NCI-H748 (cell line): ENCODE measurements around the gene SLC2A4.

Experiments used
- DNase-seq: peaks from one replicate; lab custom pipeline; 2025; ENCODE audit not compliant: unreplicated experiment; lab: John Stamatoyannopoulos, UW

Gene SLC2A4

GRCh38 chr17:7263801-7264078, 17.8 kb upstream of the SLC2A4 start:
- no peak for DNase-seq

GRCh38 chr17:7266784-7267183, 14.7 kb upstream of the SLC2A4 start:
- DNase-seq = no peak

DNA sequence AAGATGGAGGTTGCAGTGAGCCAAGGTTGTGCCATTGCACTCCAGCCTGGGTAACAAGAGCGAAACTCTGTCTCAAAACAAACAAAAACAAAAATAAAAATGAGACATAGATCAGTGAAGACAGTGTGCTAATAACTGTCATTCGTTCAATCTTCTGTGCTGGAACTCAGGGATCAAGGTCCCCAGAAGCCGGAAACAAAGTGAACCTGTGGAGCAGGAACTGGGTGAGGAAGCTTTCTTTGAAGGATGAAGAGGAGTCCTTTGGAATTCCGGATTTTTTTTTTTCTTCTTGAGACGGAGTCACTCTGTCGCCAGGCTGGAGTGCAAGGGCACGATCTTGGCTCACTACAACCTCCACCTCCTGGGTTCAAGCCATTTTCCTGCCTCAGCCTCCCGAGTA, 2.1 kb upstream of the SLC2A4 start:
- no peak for DNase-seq

- peak; percentile 91 for DNase-seq
These were observed 922 bp upstream of the SLC2A4 start for GRCh38 chr17:7280519-7281073.

GRCh38 chr17:7281953-7282751, 634 bp downstream of the SLC2A4 start:
- DNase-seq = peak; percentile 60

DNA sequence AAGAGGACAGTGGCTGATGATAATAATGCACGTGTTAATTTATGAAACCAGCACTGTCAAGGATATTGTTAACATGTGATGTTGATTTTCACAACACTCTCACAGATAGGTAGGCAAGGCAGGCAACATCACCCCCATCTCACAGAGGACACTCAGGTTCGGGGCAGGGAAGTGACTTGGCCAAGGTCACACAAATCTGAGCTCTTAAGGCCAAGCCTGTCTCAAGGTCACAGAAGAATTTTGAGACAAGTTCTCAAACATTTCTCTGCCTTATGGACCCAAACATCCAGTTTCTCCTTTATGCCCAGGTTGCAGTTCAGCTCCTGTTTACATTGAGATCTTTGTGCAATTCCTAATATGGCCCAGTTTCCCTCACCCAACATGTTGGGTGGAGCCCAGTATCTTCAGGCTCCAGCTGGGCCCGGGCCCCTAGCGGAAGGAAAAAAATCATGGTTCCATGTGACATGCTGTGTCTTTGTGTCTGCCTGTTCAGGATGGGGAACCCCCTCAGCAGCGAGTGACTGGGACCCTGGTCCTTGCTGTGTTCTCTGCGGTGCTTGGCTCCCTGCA, 1.3 kb downstream of the SLC2A4 start:
- DNase-seq = no peak

DNA sequence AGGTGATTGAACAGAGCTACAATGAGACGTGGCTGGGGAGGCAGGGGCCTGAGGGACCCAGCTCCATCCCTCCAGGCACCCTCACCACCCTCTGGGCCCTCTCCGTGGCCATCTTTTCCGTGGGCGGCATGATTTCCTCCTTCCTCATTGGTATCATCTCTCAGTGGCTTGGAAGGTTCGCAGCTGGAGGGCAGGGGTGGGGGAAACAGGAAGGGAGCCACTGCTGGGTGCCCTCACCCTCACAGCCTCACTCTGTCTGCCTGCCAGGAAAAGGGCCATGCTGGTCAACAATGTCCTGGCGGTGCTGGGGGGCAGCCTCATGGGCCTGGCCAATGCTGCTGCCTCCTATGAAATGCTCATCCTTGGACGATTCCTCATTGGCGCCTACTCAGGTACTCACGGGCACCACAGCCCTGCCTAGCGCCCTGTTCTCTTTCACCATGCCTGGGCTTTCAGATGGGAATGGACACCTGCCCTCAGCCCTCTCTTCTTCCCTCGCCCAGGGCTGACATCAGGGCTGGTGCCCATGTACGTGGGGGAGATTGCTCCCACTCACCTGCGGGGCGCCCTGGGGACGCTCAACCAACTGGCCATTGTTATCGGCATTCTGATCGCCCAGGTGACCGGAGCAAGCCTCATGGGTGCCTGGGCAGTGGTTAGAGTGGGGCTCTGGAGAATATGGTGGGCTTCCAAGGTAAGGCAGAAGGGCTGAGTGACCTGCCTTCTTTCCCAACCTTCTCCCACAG, 2.1 kb downstream of the SLC2A4 start:
- DNase-seq = no peak

- DNase-seq = no peak
These were observed 3.4 kb downstream of the SLC2A4 start for GRCh38 chr17:7284911-7285310.

DNA sequence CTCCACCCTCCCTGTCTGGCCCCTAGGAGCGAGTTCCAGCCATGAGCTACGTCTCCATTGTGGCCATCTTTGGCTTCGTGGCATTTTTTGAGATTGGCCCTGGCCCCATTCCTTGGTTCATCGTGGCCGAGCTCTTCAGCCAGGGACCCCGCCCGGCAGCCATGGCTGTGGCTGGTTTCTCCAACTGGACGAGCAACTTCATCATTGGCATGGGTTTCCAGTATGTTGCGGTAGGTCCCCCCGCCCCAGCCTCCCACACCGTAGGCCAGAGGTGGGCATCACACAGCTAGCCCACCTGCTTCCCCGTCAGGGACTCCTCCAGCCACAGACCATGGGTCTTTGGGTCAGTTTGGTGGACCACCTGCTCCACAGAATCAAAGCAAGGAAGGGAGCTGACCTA, 4.2 kb downstream of the SLC2A4 start:
- no peak for DNase-seq

- no peak for DNase-seq
These were observed 7.9 kb downstream of the SLC2A4 start for GRCh38 chr17:7289256-7290032.

DNA sequence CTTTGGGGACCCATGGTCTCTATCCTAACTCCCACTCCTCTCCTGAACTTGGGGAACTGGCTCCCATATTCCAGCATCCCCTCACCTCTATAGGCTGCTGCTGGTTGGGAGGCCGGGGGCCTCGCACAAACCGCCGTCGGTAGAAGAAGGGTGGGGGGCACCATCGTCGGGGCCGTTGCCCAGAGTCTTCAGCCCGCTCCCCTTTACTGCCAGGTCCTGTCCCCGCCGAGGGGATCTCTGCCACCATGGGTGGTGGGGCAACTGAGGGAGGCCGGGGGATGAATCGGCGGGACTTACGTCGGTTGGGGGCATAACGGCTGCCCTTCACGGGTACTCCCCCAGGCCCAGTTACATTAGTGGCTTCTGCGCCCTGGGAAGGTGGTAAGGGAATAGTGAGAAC, 8.6 kb downstream of the SLC2A4 start:
- no peak for DNase-seq

GRCh38 chr17:7290685-7291084, 9.2 kb downstream of the SLC2A4 start:
- DNase-seq = no peak

DNA sequence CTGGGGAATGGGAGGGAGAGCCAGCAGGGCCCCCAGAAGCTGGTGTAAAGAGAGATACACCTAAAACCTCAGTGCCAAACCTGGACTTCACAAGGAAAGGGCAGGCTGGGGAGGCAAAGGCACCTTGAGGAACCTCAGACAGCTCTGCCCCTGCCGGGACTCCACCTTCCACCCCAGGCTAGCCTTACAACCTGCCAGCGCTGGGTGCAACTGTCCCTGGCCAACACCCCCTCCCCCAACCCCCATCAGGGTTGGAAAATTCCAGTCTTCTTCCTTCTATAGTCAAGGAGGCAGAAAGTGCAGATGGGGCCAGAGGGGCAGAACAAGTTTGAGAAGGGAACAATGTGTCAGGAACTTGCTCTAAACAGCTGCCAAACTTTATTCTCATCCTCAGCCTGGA, 10.7 kb downstream of the SLC2A4 start:
- DNase-seq = no peak

DNA sequence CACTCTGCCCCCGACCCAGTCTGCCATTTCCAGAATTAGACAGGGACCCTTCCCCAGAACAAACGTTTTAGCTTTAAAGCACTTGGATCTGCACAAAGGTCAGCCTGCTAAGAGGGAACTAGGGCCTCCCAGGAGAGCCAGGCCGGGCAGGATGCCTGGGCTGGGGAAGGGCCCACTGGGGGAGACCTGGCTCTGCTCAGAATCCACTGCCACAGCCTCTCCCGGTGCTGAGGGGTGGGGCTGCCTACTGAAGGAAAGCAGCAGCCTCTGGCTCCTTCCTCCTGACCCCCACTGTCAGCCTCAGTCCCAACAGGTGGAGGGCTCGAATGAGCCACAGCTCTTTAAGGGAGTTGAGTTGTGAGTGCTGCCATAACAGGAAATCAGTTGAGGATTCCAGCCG, 11.2 kb downstream of the SLC2A4 start:
- DNase-seq = no peak

DNA sequence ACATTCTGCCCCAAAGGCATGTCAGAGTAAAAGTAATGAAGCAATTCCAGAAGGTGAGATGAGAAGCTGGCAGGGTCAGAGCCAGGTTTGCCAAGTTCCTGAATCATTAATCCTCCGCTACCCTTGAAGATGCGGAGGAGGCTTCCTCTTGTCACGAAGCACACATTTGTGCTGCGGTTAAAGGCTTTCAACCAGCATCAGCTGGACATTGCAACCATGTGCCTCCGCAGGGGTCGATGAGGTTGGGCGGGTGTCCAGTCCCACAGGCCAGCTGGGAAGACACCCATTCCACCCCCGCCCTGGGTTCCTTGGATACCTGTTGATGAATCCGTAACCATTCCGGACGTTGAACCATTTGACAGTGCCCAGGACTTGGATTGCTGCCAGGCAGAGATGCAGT, 11.6 kb downstream of the SLC2A4 start:
- DNase-seq = peak; percentile 27

GRCh38 chr17:7293816-7294613, 12.5 kb downstream of the SLC2A4 start:
- DNase-seq = peak; percentile 91

GRCh38 chr17:7294614-7295153, 13.2 kb downstream of the SLC2A4 start, which contains the start of gene YBX2:
Gene YBX2, minus strand, starts transcription at chr17:7294639. Its CDS starts 139 bp downstream, at chr17:7294500.
- peak; percentile 98 for DNase-seq

DNA sequence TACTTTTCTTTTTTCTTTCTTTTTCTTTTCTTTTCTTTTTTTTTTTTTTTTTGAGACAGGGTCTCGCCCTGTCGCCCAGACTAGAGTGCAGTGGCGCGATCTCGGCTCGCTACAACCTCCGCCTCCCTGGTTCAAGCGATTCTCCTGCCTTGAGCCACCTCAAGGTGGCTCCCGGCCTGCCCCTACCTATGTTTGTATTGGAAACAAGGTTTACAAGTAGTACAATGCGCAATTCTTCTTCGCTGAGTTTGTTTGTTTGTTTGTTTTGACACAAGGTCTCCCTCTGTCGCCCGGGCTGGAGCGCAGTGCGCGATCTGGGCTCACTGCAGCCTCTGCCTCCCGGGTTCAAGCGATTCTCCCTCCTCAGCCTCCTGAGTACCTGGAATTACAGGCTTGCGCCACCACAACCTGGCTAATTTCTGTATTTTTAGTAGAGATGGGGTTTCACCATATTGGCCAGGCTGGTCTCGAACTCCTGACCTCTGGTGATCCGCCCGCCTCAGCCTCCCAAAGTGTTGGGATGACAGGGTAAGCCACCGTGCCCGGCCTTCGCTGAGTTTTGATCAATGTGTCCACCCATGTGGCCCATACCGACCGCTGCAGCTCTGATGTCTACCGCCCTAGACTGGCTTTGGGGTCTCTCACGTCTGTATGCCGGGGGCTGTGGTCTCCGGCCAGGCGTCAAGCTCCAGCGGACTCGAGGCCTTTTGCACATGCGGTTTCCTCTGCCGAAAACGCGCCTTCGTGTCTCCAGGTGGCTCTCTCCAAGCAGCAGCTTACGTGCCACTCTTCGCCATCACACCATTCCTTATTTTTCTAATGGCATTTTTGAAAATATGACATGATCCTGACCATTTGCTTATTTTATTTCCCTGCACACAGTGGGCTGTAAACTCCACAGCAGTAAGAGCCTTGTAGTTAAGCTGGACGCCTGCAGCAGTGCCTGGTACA, 14.0 kb downstream of the SLC2A4 start:
- DNase-seq = peak; percentile 43
